Peyer's patch (tissue), 4 donors: Measurements from ENCODE around the gene SLC17A3.

Experiments used
- POLR2A ChIP-seq, 2 donors: fragments of 450-650 bp; IDR thresholded peaks; one replicate each; pipeline ENCODE4 v1.5.1; 2017; ENCODE audit warnings: antibody characterized with exemption in 2 of 2, mild to moderate bottlenecking in 2 of 2, moderate library complexity in 2 of 2
- TF ChIP-seq, protein P1 (sequence below), 6 experiments: fragments of 450-650 bp in 4 of 6; fragments of 200-600 bp in 2 of 6; sonication (generic) in 1 of 6; IDR thresholded peaks; one replicate each; pipeline ENCODE4 v1.5.1; 2017 to 2019; ENCODE audit warnings: antibody characterized with exemption in 6 of 6, mild to moderate bottlenecking in 3 of 6, moderate library complexity in 1 of 6

- TF ChIP-seq, protein P1, sequence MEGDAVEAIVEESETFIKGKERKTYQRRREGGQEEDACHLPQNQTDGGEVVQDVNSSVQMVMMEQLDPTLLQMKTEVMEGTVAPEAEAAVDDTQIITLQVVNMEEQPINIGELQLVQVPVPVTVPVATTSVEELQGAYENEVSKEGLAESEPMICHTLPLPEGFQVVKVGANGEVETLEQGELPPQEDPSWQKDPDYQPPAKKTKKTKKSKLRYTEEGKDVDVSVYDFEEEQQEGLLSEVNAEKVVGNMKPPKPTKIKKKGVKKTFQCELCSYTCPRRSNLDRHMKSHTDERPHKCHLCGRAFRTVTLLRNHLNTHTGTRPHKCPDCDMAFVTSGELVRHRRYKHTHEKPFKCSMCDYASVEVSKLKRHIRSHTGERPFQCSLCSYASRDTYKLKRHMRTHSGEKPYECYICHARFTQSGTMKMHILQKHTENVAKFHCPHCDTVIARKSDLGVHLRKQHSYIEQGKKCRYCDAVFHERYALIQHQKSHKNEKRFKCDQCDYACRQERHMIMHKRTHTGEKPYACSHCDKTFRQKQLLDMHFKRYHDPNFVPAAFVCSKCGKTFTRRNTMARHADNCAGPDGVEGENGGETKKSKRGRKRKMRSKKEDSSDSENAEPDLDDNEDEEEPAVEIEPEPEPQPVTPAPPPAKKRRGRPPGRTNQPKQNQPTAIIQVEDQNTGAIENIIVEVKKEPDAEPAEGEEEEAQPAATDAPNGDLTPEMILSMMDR (IDR thresholded peaks at IDR 0.05): no peak
- TF ChIP-seq POLR2A (IDR thresholded peaks at IDR 0.05): no peak
Measured at GRCh38 chr6:25919657-25920056, 45.6 kb upstream of the SLC17A3 start.
